ENCODE results near the gene MYO5B.

Gene MYO5B

GRCh38 chr18:49814147-49814499, 380.8 kb downstream of the MYO5B start:
- Histone ChIP-seq H3K36me3 (replicated peaks; ENCODE audit: insufficient read depth, low read length) (no peaks in the 10 kb centered on the region), H3K9me2 (replicated peaks; ENCODE audit: insufficient read depth, low read length) (no peaks in the 10 kb centered on the region), H3K4me3 (ENCODE audit: low read length) (peak overlapping the region; percentile 89), H3K27ac (ENCODE audit: low read length) (peak overlapping the region; percentile 33; the same call in 1 of the 2 replicates), H2AFZ (ENCODE audit: low read length) (peak overlapping the region; percentile 87), H4K20me1 (ENCODE audit: insufficient read depth, low read length) (no peaks in the 10 kb centered on the region), H3K79me2 (ENCODE audit: low read length) (peaks cover 44% of the 10 kb centered on the region), H3K4me2 (ENCODE audit: low read depth, low read length) (peak overlapping the region; percentile 97), H3K9ac (ENCODE audit: low read length) (peak overlapping the region; percentile 71), H3K27me3 (replicated peaks; ENCODE audit: insufficient read depth, low read length) (no peaks in the 10 kb centered on the region), H3K9me3 (replicated peaks; ENCODE audit: insufficient read depth, low read length) (no peaks in the 10 kb centered on the region), H3F3A (ENCODE audit: insufficient read depth, low read length) (peaks cover 14% of the 10 kb centered on the region), H3K4me1 (ENCODE audit: low read length) (peaks cover 14% of the 10 kb centered on the region)
- TF ChIP-seq CTCF (IDR thresholded peaks at IDR 0.05; ENCODE audit: low read length) (no peak), EZH2 (optimal IDR thresholded peaks at IDR 0.05; ENCODE audit: low read depth, low read length) (no peak), EZH2phosphoT487 (IDR thresholded peaks at IDR 0.05; ENCODE audit: low read length) (no peak)
- peak; percentile 41 for DNase-seq

GRCh38 chr18:49813319-49814146, 381.4 kb downstream of the MYO5B start, which contains the start of gene ACAA2:
Gene ACAA2, minus strand, starts transcription at chr18:49813533. Its CDS starts 49 bp downstream, at chr18:49813484.
- Histone ChIP-seq H3F3A (ENCODE audit: insufficient read depth, low read length) (peaks cover 13% of the 10 kb centered on the region), H3K9ac (ENCODE audit: low read length) (peak within 1 kb of the TSS; percentile 87), H2AFZ (ENCODE audit: low read length) (peak within 1 kb of the TSS; percentile 94), H3K9me2 (replicated peaks; ENCODE audit: insufficient read depth, low read length) (no peaks in the 10 kb centered on the region), H3K27ac (ENCODE audit: low read length) (peak within 1 kb of the TSS; percentile 89), H3K4me1 (ENCODE audit: low read length) (peaks cover 13% of the 10 kb centered on the region), H3K36me3 (replicated peaks; ENCODE audit: insufficient read depth, low read length) (no peaks in the 10 kb centered on the region), H3K79me2 (ENCODE audit: low read length) (peaks cover 50% of the 10 kb centered on the region), H3K9me3 (replicated peaks; ENCODE audit: insufficient read depth, low read length) (no peaks in the 10 kb centered on the region), H4K20me1 (ENCODE audit: insufficient read depth, low read length) (no peaks in the 10 kb centered on the region), H3K4me2 (ENCODE audit: low read depth, low read length) (peak within 1 kb of the TSS; percentile 97), H3K27me3 (replicated peaks; ENCODE audit: insufficient read depth, low read length) (no peaks in the 10 kb centered on the region), H3K4me3 (ENCODE audit: low read length) (peak within 1 kb of the TSS; percentile 89)
- DNase-seq: peak; percentile 78
- no peak for TF ChIP-seq EZH2 (optimal IDR thresholded peaks at IDR 0.05; ENCODE audit: low read depth, low read length)
- TF ChIP-seq CTCF (IDR thresholded peaks at IDR 0.05; ENCODE audit: low read length): no peak
- TF ChIP-seq EZH2phosphoT487 (IDR thresholded peaks at IDR 0.05; ENCODE audit: low read length): no peak

- Histone ChIP-seq H3K9ac (ENCODE audit: low read length) (peak overlapping the region; percentile 87), H3K4me3 (ENCODE audit: low read length) (peak overlapping the region; percentile 89), H3K36me3 (replicated peaks; ENCODE audit: insufficient read depth, low read length) (no peaks in the 10 kb centered on the region), H3K27ac (ENCODE audit: low read length) (peak overlapping the region; percentile 89), H3F3A (ENCODE audit: insufficient read depth, low read length) (peaks cover 13% of the 10 kb centered on the region), H2AFZ (ENCODE audit: low read length) (peak overlapping the region; percentile 94), H3K4me1 (ENCODE audit: low read length) (peaks cover 13% of the 10 kb centered on the region), H4K20me1 (ENCODE audit: insufficient read depth, low read length) (no peaks in the 10 kb centered on the region), H3K9me2 (replicated peaks; ENCODE audit: insufficient read depth, low read length) (no peaks in the 10 kb centered on the region), H3K79me2 (ENCODE audit: low read length) (peaks cover 55% of the 10 kb centered on the region), H3K9me3 (replicated peaks; ENCODE audit: insufficient read depth, low read length) (no peaks in the 10 kb centered on the region), H3K27me3 (replicated peaks; ENCODE audit: insufficient read depth, low read length) (no peaks in the 10 kb centered on the region), H3K4me2 (ENCODE audit: low read depth, low read length) (peak overlapping the region; percentile 97)
- TF ChIP-seq CTCF (IDR thresholded peaks at IDR 0.05; ENCODE audit: low read length) (no peak), EZH2 (optimal IDR thresholded peaks at IDR 0.05; ENCODE audit: low read depth, low read length) (no peak), EZH2phosphoT487 (IDR thresholded peaks at IDR 0.05; ENCODE audit: low read length) (no peak)
- peak; percentile 60 for DNase-seq
These were observed 382.0 kb downstream of the MYO5B start for GRCh38 chr18:49813069-49813318.
